GM19099 (cell line): ENCODE data around the gene FAM50B.

Experiments used
- POLR2A ChIP-seq: IDR thresholded peaks from 3 replicates; pipeline ENCODE4 v1.6.1; 2011; ENCODE audit warnings: low read depth; ENCODE audit not compliant: insufficient read length; ENCODE audit errors: extremely low read depth

The FAM50B gene

DNA sequence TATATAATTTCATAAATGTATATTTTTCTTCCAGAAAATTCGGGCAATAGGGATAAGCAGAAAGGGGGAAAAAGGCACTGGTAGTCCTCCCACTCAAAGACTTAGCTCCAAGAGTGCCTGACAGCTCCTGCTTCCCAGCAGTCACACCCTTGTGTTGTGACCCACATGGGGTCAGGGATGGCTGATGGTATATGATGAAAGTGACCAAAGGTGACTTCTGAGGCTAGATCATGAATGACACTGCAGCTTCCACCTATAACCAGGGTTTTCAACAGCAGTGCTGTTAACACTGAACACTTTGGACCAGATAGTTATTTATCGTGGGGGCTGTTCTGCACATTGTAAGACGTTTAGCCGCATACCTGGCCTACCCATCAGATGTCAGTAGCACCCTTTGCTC, 22.3 kb downstream of the FAM50B start:
- no peak for TF ChIP-seq POLR2A

DNA sequence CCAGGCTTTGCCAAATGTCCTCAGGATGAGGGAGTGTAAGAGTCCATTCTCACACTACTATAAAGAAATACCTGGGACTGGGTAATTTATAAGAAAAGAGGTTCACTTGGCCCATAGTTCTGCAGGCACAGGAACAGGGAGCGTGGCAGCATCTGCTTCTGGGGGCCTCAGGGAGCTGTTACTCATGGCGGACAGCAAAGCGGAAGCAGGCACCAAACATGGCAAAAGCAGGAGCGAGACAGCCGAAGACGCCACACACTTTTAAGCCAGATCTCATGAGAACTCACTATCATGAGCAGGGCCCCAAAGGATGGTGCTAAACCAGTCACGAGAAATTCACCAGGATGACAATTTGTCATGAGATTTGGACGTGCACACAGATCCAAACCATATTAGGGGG, 22.8 kb downstream of the FAM50B start:
- no peak for TF ChIP-seq POLR2A

DNA sequence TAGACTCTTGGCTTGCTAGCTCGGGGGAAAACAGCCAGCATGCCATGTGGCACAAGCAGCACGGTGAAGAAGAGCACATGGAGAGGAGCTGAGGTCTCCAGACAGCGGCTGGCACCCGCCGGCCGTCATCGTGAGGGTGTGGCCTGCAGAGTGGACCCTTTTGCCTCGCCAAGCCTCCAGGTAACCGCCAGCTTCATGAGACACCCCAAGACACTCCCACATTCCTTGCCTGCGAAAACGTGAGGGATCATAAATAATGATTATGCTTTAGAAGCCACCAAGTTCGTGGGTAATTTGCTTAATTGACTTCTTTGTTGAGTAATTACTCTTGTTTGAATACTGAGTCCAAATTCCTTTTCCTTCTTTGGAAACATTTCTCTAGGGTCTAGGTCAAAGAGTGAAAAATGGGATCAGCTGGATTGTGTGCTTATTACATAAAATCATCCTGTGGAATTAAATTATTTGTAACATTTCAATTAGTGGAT, 23.2 kb downstream of the FAM50B start:
- TF ChIP-seq POLR2A = no peak

DNA sequence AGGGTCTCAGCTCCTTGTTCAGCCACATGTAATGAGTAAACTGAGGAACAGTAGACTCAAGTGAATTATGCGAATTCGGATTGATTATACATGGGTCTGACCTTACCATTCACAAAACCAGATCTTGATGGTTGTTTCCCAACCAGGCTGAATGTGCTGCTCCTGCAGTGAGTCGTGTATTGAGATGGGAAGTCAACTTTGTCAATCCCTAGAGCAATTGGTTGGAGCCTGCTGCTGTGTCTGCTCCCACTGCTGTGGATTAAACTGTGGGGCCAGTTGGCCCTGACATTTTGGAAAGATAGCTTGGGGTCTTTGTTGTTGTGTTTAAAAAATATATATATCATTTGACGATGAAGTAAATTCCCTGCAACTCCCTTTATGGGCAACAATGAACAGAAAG, 23.9 kb downstream of the FAM50B start:
- no peak for TF ChIP-seq POLR2A

DNA sequence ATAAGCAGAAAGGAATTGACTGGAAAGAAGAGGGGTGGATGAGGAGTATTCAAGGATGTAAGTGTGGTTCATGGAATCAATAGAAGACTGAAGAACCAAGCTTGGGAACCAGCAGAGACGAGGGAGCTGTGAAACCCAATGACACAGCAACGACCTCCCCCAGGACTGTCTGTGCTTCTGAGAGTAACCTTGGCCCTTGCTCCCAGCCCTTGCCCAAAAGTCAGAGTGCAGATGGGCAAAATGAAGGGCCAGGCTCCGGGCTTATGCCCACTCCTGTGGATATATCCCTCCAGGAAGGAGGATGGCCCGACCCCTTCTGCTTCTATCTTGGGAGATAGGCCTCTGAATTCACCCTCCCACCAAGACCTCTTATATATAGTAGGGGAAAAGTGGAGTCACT, 24.9 kb downstream of the FAM50B start:
- no peak for TF ChIP-seq POLR2A

DNA sequence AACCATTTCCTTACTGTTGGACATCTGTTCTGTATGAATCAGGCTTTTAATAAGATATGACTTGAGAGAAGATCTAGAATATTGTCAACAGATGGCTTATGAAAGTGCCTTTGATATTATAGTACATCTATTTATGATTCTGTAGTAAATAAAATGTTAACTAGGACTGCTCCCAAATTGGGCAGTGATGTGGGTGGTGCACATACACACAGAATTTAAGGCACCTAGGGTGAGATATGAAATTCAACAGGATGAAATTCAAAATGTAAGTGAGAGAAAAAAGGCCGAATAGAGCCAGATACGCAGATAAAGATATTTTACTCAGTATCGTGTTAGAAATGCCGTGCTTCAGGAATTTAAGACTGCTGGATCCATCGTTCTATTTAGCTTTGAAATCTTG, 26.3 kb downstream of the FAM50B start:
- TF ChIP-seq POLR2A = no peak

DNA sequence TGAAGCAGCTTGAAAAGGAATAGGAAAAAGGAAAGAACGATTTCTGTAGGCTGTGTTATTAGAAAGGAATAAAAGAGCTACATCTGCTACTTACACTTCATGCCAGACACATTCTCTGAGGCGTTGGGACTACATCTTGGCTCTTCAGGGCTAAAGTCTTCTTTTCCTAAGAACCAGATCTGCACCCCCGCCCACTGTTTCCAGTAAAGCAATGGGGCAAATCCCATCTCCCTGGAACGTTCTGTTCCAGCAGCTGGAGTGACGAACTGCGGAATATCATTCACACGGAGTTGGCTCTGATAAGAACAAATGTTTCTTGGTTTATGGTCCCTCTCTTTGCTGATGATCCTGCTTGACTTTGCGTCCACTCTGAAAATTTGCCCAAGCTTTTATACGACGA, 26.9 kb downstream of the FAM50B start:
- no peak for TF ChIP-seq POLR2A

DNA sequence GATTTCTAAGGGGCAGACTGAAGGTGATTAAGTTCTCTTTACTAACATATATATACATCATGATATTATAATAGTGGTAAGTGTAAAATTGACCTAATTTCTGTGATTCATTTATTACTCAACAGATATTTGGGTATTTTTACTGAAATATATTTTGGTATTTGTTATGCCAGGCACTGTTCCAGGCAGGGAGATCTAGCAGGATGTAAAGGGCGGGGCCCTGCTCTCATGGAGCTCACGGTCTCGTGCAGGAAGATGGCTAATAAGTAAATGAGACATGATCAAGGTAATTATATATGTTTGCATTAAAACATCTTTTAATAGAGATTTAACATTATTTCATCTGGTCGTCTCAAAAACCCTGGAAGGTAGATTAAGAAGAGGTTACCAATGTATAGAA, 27.7 kb downstream of the FAM50B start:
- no peak for TF ChIP-seq POLR2A

DNA sequence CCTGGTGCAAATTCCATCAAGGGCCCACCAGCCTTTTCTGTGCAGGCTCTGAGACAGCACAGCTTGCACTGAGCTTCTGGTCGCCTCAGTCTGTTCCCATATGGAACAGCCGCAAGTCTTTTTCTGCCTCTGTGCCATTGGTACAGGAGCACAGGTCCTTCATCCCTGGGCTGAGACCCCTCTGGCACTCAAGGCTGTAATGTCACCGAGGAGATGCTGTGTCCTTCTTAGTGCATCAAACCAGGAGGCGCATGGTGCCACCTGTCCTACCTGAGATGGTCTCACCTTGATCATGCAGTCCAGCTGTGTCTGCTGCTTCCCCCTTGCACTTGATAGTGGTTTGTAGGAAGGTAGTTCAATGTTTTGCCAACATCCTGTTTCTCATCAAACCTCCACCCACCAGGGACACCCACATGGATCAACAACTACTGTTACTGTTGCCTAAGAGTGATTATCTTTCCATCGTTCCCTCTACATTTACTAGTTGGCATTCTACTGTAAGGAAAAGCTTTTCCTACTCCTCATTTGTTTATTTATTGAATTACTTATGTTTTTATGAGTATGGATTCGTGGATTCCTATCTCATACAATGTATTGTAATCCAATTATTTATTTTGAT, 29.0 kb downstream of the FAM50B start:
- TF ChIP-seq POLR2A = no peak

DNA sequence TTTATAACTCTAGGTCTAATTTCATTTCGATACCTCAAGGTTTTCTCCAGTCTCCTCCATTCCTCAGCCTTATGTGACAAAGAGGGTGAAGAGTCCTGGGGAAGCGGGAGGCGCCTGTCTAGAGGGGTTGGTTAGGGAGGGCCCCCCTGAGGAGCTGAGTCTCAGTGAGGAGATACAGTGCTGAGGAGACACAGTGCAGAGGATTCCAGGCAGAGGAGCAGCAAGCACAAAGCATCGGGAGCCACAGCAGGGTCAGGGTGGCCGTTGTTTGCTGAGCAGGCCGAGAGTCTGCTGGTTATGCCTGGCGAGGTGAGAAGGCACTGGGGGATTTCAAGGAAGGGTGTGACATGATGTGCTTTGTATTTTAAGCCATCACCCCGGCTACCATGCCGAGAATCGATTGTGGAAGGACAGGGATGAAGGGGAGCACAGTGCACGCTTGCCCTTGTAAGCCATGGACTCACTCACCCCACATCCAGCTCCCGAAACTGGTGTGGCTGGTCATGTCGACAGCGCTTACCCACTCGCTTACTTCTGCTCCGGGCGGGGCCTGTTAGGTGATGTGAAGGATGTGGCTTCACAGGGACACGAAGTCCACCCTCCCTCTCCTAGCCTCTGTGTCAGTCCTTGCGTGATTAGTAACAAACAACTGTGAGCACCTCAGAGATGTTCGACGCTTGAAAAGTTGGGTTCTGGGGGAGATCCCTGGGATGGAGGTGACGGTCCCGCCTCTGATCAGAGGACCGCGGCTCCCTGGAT, 30.2 kb downstream of the FAM50B start:
- TF ChIP-seq POLR2A = no peak

DNA sequence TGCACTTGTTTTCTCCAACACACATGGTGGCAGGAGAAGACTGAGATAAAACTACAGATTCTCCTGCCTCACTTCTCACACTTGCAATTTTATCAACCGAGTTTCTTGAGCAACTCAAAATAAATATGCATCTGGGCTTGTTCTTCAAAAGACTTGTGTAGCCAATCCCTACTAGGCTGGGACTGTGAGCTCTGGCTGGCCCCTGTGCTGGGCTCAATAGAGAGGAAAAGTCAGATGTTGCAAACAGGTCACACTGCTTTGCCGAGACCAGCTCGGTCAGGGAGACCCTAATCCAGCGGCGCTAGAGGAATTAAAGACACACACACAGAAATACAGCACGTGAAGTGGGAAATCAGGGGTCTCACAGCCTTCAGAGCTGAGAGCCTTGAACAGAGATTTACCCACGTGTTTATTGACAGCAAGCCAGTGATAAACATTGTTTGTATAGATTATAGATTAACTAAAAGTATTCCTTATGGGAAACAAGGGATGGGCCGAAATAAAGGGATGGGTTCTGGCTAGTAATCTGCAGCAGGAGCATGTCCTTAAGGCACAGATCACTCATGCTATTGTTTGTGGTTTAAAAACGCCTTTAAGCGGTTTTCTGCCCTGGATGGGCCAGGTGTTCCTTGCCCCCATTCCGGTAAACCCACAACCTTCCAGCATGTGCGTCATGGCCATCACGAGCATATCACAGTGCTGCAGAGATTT, 32.7 kb downstream of the FAM50B start:
- TF ChIP-seq POLR2A = no peak

DNA sequence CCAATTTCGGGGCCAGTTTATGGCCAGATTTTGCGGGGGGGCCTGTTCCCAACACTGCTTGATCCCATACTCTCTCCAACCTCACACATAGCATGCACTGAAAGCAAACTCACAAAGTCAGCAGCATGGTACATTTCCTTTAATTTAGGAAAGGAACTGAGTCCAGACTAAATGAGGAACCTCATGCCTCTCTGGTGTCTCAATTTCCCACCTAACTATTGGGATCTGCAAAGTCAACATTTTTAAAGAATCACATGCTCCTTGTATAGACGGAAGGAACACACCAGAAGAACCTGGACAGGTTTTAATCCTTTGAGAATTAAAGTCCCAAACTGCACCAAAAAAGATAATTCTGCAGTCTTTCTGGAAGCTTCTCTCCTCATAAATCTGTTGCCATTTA, 33.3 kb downstream of the FAM50B start:
- no peak for TF ChIP-seq POLR2A

DNA sequence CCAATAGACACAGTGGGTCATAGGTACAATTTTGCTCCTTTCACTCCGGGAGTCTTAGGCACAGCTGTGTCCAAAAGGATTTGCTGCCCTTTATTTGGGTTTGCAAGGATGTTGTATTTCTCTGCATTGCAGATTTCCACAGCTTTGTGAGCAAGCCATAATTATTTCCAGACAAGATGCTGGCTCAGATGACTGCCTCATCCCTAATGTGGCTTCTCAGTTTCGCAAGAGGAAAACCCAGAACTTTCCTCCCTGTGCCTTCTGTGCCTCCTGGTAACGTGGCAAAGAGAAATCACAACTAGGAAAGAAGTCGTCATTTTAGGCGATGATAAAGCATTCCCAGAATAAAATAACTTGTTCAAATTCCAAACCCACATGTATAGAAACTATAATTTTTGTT, 33.7 kb downstream of the FAM50B start:
- TF ChIP-seq POLR2A = no peak

DNA sequence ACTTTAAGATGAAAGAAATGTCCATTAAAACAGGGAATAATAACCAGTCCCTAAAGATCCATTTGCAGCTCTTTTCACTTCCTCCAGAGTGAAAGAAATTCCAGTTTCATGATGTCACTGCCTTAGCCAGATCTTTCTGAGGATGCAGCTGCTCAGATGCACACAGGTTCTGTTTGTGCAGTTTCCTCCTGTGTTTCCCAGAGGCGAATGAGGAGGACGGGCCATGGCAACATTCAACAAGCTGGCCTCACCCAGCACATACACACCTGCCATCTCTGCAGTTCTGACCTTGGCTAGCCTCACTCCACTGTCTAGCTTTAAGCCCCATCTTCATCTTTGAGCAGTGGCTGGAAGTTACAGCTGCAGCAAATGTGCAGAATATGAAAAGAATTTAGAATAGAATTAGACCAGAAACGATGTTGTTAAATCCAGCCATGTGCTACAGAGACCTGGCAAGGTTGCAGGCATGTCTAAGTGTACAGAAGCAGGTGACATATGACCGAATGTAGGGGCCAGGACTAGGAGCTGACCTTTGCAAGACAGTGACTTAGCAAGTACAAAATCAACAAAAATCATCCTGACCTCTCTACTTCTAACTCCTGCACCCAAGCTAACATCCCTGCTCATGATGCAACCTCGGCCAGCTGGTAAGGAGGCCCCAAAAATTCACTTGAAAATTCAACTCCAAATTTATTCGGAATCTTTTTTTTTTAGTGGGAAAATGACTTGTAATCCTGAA, 35.0 kb downstream of the FAM50B start:
- TF ChIP-seq POLR2A = no peak
